Erythroblast (primary cell): Measurements from ENCODE around the gene TBX1.
"Not testable (repeated sequence)": the region's sequence is repeated elsewhere in the genome, so short reads cannot be mapped to it uniquely, and the experiment has no call there.

Experiments
- DNase-seq, 2 experiments: peaks; one replicate each; lab custom pipeline; 2025; lab: John Stamatoyannopoulos, UW
- GATA1 ChIP-seq: IDR thresholded peaks from 2 replicates; pipeline ENCODE4 v1.6.1; 2011; ENCODE audit warnings: low read depth, mild to moderate bottlenecking, control low read depth, low read length, moderate library complexity
- POLR2A ChIP-seq: IDR thresholded peaks from 2 replicates; pipeline ENCODE4 v1.6.1; 2011; ENCODE audit warnings: mild to moderate bottlenecking, low read length

Gene TBX1

GRCh38 chr22:19719488-19720021 is 41.0 kb upstream of the TBX1 start:
- DNase-seq = no peak
- TF ChIP-seq GATA1 = no peak
- no peak for TF ChIP-seq POLR2A

- DNase-seq = no peak
- TF ChIP-seq POLR2A = no peak
- no peak for TF ChIP-seq GATA1
Observed at GRCh38 chr22:19720150-19720827, 40.3 kb upstream of the TBX1 start.

- TF ChIP-seq GATA1 = no peak
- no peak for TF ChIP-seq POLR2A
- DNase-seq = no peak
Observed at GRCh38 chr22:19720999-19721329, 39.6 kb upstream of the TBX1 start.

GRCh38 chr22:19721330-19722177 is 39.0 kb upstream of the TBX1 start:
- no peak for DNase-seq
- TF ChIP-seq POLR2A (no peak), GATA1 (no peak)

- TF ChIP-seq POLR2A = no peak
- peak; percentile 42 to 50 for DNase-seq
Observed at GRCh38 chr22:19722178-19722981, 38.2 kb upstream of the TBX1 start.

- TF ChIP-seq GATA1 = no peak
- TF ChIP-seq POLR2A = no peak
- DNase-seq = no peak
Observed at GRCh38 chr22:19722982-19723231, 37.7 kb upstream of the TBX1 start.

GRCh38 chr22:19723232-19723982 is 37.2 kb upstream of the TBX1 start, which contains the start of gene GP1BB:
Gene GP1BB, plus strand, starts transcription at chr22:19723539. Its CDS starts 31 bp downstream, at chr22:19723570.
- TF ChIP-seq GATA1 = peak; percentile 71
- no peak for TF ChIP-seq POLR2A
- DNase-seq = peak; percentile 86 to 91

GRCh38 chr22:19723983-19724827 is 36.4 kb upstream of the TBX1 start:
- DNase-seq = peak; percentile 82 to 85
- TF ChIP-seq GATA1 (no peak), POLR2A (no peak)

GRCh38 chr22:19724927-19725661 is 35.5 kb upstream of the TBX1 start:
- DNase-seq = no peak
- TF ChIP-seq POLR2A (no peak), GATA1 (no peak)

GRCh38 chr22:19726064-19726788 is 34.4 kb upstream of the TBX1 start:
- not testable (repeated sequence) for DNase-seq
